Upper lobe of right lung (tissue), 1 donor: Measurements from ENCODE around the gene ITSN2. TPM values are rescaled to one million over a fixed set of nuclear protein-coding genes. Genes with fewer than 3 reads are reported as not detected.

Source experiments
- ATAC-seq: fragments of 200-7000 bp; cut with Tn5 transposase; one replicate; pipeline ENCODE4 v1.9.1; 2020; ENCODE audit warnings: mild to moderate bottlenecking, moderate library complexity
- DNase-seq: peaks from one replicate; pipeline ENCODE4 v3.0.0-alpha.2; 2020
- H3K27ac ChIP-seq: fragments of 200-600 bp; one replicate; pipeline ENCODE4 v1.8.0; 2022
- H3K27me3 ChIP-seq: fragments of 200-600 bp; one replicate; pipeline ENCODE4 v1.8.0; 2022; ENCODE audit warnings: mild to moderate bottlenecking
- H3K36me3 ChIP-seq: fragments of 200-600 bp; one replicate; pipeline ENCODE4 v1.8.0; 2022
- H3K4me1 ChIP-seq: fragments of 200-600 bp; one replicate; pipeline ENCODE4 v1.8.0; 2022
- H3K4me3 ChIP-seq: fragments of 200-600 bp; one replicate; pipeline ENCODE4 v1.8.0; 2022; ENCODE audit warnings: mild to moderate bottlenecking
- H3K9me3 ChIP-seq: fragments of 200-600 bp; one replicate; pipeline ENCODE4 v1.8.0; 2022
- CTCF ChIP-seq: fragments of 200-600 bp; IDR thresholded peaks from one replicate; pipeline ENCODE4 v1.8.0; 2022; ENCODE audit warnings: antibody characterized with exemption
- intact Hi-C: fragments of 100-400 bp; cut with DNase I; formaldehyde crosslinking; loops from one replicate; pipeline ENCODE4 v1.11.0; 2022
- total RNA-seq: library from RNA; stranded (reverse); fragmentation: NEBNext Ultra II Directional; extraction: Animal tissue kit (Norgen Biotek cat#: 25700); gene quantifications from one replicate; pipeline ENCODE4 v1.2.1, GENCODE V29; 2021
- donor health status: DM: no; HTN: yes; CAD: no; lungs with severe emphysema.

ITSN2 gene
- total RNA-seq, 1 donor from 2014 or later, result 104 TPM

- no peak for ATAC-seq
Measured at GRCh38 chr2:24328010-24328409, 32.3 kb downstream of the ITSN2 start.

GRCh38 chr2:24317491-24317920, 42.8 kb downstream of the ITSN2 start:
- no peak for TF ChIP-seq CTCF
- peaks cover 9% of the 10 kb centered on the region for H3K4me1 ChIP-seq
- no peaks in the 10 kb centered on the region for H3K36me3 ChIP-seq
- no peaks in the 10 kb centered on the region for H3K27me3 ChIP-seq
- no peak overlapping the region for H3K27ac ChIP-seq
- intact Hi-C loops, result no loop called here
- no peaks in the 10 kb centered on the region for H3K9me3 ChIP-seq
- ATAC-seq, result no peak
- DNase-seq, result no peak
- no peak overlapping the region for H3K4me3 ChIP-seq

More at GRCh38 chr2:24328010-24328409, 32.3 kb downstream of the ITSN2 start:
- Histone ChIP-seq H3K36me3 (peaks cover 6% of the 10 kb centered on the region), H3K4me1 (peaks cover 19% of the 10 kb centered on the region), H3K27ac (no peak overlapping the region), H3K9me3 (no peaks in the 10 kb centered on the region), H3K4me3 (no peak overlapping the region), H3K27me3 (no peaks in the 10 kb centered on the region)
- no peak for DNase-seq
- intact Hi-C loops, result no loop called here
- no peak for TF ChIP-seq CTCF

GRCh38 chr2:24315669-24316068, 44.7 kb downstream of the ITSN2 start:
- intact Hi-C loops, result no loop called here
- no peaks in the 10 kb centered on the region for H3K9me3 ChIP-seq
- H3K4me3 ChIP-seq, result no peak overlapping the region
- DNase-seq, result no peak
- no peak for TF ChIP-seq CTCF
- H3K27ac ChIP-seq, result no peak overlapping the region
- H3K27me3 ChIP-seq, result no peaks in the 10 kb centered on the region
- no peak for ATAC-seq
- H3K4me1 ChIP-seq, result peaks cover 9% of the 10 kb centered on the region
- peaks cover 15% of the 10 kb centered on the region for H3K36me3 ChIP-seq

- Histone ChIP-seq H3K4me1 (peaks cover 9% of the 10 kb centered on the region), H3K4me3 (no peak overlapping the region), H3K27me3 (no peaks in the 10 kb centered on the region), H3K9me3 (no peaks in the 10 kb centered on the region), H3K27ac (no peak overlapping the region), H3K36me3 (peaks cover 32% of the 10 kb centered on the region)
- ATAC-seq (no peak), DNase-seq (no peak)
- TF ChIP-seq CTCF, result no peak
- intact Hi-C loops, result no loop called here
Measured at GRCh38 chr2:24313744-24314632, 46.3 kb downstream of the ITSN2 start.

GRCh38 chr2:24307961-24308360, 52.4 kb downstream of the ITSN2 start:
- no peak for ATAC-seq
- no peak for TF ChIP-seq CTCF
- H3K4me1 ChIP-seq, result peaks cover 6% of the 10 kb centered on the region

More at GRCh38 chr2:24307961-24308360, 52.4 kb downstream of the ITSN2 start:
- no peak overlapping the region for H3K4me3 ChIP-seq
- H3K27me3 ChIP-seq, result no peaks in the 10 kb centered on the region
- no peaks in the 10 kb centered on the region for H3K9me3 ChIP-seq
- DNase-seq, result no peak
- intact Hi-C loops, result no loop called here
- H3K27ac ChIP-seq, result no peak overlapping the region
- H3K36me3 ChIP-seq, result peaks cover 67% of the 10 kb centered on the region
